HG02571 (cell line): ENCODE data around the gene EPHB1.
A peak's percentile ranks its signal among the peaks of the same experiment; 100 is the strongest.

Experiments
- ATAC-seq: cut with Tn5 transposase; IDR thresholded peaks from one replicate; pipeline ENCODE4 v1.9.1; 2021; ENCODE audit warnings: mild to moderate bottlenecking, moderate library complexity; ENCODE audit not compliant: unreplicated experiment

EPHB1 gene

DNA sequence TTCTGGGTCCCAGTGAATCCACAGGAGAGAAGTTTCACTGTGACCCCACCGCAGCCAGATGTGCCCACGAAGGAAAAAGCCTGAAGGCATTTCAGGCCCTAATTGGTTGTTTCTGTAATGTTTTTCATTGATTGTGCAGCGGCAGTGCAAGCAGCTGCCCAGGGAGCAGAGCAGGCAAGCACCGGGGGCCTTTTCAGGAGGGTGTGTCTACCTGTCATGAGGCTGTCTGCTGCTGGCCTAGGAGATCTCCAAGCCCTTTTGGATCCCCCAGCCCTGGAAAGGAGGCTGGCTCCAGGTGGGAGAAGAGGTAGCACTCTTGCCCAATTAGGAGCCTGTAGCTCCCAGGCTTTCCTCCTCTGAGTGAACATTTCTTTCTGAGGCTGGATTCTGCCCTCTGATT, 108.8 kb downstream of the EPHB1 start:
- ATAC-seq = peak; percentile 40

DNA sequence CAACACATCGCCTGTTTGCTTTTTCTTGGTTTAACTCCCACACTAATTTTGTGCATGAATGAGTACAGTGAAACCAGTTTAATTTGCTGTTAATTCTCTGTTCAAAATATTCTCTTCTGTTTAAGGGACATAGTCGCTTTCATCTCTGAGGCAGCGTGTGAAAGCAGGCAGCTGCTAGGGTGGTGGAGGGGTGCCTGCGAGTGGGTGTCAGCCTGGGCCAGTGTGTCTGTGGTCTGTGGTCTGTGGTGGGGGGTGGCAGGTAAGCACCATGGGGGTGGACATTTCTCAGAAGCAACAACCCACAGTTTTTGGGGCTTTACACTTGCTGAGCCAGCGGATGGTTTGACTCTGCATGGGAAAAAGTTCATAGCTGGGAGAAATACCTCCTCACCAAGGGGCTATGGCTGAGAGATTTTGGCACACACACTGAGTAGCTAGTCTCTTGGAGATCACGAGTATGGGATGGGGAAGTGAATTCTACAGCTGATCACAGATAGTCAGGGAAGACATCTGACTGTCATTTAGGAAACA, 109.2 kb downstream of the EPHB1 start:
- ATAC-seq = peak; percentile 91

DNA sequence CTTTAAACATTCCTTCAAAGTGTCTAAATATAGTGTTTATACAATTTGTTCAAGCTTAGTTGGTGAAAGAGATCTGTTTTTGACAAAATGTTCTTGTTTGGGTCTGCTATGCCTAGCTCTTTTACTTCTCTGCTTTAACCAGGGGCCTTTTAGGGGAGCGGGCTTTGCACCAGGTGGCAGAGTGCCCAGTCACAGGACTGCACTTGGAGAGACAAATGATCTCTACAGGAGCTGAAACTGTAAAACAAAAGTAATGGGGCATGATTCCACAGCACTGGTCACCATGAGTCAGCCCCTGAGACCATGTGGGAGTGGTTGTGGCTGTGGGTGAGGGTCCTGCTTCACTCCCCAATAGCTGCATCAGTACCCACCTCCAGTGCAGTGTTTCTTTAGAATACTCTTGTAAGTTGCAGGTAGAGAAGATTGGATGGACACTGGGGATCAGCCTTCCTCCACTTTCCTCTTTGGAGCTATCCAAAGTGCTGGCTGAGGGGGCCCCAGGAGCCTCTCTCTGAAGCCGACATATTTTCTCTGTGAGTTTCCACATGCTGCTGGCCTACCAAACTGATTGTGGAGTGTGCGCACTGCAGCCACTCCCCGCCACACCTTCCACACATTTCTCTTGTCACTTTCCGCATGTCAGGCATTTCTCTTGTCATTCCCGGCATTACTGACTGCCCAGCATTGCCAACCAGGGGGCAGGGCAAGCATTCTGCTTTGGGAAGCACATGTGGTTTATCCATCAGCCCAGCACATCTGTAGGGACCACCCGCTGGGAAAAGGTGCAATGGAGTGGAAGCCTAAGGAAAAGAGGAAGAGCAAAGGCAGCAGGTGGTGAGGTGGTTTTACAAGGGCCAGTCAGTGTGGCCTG, 110.0 kb downstream of the EPHB1 start:
- ATAC-seq = no peak

DNA sequence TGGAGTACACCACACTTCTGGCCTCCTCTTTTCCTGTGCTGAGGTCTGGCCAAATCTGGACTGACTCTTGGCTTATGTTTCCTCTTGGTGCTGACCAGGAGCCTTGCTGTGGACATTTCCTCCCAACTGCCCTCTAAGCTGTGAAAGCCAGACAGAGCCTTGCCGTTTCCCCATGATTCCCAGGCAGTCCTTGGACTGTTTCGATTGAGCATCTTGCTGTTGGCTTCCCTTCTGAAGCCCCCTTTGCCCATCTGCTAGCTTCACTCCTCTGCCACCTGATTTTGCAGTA, 110.5 kb downstream of the EPHB1 start:
- ATAC-seq = no peak

DNA sequence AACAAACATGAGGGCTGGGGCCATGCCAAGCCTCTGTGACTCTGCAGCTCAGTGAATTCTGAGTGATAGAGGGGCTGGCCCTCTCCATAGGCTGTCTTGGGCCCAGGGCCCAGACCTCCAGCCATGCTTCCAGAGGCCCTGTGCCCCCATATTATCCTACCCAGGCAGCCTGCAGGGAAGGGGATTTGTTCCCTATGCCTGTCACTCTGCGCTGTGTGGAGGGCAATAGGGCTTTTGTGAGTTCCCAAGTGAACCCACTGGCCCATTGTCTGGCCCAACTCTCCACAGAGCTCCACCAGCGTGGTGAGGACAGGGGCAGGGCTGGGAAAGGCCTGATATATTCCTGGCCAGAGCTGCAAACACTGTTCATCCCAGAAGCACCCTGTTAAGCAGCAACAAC, 113.2 kb downstream of the EPHB1 start:
- ATAC-seq = no peak

DNA sequence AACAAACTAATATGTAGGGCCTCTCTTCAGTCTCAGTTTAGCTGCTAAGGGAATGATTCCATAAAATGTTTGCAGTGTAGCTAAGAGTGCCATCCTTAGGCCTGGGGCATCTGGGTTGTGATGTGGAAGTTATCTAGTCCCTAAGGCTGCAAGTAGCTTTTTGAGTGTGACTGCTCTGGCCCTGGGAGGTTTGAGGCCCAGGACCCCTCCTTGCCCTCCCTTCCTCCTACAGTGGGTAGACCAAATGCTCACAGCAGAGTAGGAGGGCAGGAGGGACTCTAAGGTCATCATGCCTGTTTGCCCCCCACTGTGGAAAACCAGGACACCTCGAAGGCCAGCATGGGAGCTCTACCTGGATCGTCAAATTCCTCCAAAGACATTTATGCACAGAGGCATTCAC, 115.0 kb downstream of the EPHB1 start:
- no peak for ATAC-seq

DNA sequence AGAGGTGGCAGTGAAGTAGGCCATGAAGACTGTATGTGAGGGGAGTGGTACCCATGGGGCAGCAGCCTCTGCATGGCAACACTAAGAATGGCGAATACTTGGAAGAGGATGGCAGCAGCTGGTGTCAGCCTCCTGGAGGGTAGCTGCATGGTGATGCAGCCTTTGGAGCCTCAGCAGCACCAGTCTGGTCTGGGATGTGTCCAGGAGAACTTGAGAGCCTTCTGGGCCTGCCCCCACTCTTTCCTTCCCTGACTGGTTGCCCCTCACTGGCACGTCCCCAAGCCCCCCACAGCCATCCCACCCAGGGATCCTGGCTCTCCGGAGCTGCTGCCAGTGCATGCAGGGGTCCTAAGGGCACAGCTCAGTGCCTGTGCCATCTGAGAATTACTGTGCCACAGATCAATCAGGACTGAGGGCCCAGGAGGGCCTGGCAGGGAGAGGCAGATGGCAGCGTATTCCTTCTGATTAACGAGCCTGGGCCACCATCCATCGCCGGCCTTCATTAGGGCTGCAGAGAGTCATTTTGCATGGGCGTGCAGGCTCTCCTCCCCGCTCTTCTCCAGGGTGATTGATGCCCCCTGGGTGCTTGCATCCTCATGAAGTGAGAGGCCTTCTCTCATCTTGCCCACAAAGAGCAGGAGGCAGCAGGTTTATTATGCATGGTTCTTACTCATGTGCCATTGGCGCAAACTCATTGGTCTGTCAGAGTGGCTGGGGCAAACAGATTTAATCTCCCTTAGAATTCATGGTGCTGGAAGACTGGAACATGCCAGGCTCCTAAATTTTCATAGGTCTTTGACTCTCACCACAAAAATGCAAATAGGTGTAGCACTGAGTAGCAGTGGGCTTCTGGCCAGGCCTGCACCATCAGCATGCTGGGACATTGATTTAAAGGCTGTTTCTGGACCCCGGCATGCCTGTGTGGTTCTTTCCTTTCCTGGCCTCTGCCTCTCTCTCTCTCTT, 116.8 kb downstream of the EPHB1 start:
- no peak for ATAC-seq

DNA sequence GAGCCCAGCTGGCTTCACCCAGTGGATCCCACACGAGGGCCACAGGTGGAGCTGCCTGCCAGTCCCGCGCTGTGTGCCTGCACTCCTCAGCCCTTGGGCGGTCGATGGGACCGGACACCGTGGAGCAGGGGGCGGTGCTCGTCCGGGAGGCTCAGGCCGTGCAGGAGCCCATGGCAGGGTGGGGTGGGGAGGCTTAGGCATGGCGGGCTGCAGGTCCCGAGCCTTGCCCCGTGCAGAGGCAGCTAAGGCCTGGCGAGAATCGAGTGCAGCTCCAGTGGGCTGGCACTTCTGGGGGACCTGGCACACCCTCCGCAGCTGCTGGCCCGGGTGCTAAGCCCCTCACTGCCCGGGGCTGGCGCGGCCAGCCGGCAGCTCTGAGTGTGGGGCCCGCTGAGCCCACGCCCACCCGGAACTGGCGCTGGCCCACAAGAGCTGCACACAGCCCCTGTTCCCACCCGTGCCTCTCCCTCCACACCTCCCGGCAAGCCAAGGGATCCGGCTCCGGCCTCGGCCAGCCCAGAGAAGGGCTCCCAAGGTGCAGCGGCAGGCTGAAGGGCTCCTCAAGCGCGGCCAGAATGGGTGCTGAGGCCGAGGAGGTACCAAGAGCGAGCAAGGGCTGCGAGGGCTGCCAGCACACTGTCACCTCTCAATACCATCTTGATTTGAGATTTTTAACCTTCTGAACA, 121.4 kb downstream of the EPHB1 start:
- no peak for ATAC-seq

DNA sequence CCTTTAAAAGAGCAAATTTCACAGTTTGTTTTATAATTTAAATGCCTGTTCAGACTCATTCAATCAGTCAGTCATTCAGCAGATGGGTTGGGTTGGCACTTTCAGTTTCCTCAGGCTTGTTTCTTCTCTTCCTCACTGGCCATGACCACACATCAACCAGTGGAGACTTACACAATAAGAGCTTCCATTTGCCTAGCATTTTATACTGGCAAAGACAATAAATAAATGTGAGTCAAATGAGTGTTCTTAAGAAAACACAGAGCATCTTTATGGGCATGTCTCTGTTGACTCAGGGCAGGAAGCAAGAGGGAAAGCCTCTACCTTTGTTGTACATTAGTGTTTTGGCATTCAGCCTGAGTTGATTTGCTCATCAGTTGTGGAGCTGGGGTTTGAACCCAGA, 122.6 kb downstream of the EPHB1 start:
- ATAC-seq = no peak

DNA sequence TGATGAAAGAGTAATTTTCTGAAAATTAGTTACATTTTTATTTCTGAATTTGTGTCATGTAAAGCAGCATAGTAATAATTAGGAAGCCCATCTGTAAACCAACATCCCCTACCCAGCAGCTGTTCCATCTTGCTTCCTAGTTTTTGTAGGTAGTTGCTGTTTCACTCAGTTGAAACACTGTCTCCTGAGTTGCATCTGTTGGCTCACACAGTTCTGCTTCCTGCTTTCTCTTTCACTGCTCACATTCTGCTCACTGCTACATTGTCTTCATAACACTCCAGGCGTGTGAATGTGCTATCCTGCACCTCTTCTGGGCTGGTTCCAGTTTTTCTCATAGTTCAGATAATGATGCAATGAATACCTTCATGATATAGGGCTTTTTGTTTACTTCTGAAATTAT, 123.4 kb downstream of the EPHB1 start:
- peak; percentile 91 for ATAC-seq

DNA sequence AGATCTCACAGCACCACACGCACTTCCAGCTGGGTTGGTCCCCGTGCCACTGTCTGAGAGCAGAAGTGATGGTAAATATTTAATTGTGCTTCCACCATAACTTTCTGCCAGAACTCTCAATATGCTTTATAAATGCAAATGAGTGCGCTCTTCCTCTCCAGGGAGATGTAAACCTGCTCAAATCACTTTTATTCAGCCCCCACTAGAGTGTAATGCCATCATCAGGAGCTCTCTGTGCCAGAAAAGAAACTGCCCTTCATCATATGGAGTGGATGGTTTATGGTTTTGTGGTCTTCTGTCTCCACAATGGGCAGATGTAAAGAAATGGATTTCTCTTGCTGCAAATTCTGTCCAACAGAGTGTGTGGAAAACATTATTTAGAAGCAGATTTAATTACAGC, 127.0 kb downstream of the EPHB1 start:
- ATAC-seq = no peak

DNA sequence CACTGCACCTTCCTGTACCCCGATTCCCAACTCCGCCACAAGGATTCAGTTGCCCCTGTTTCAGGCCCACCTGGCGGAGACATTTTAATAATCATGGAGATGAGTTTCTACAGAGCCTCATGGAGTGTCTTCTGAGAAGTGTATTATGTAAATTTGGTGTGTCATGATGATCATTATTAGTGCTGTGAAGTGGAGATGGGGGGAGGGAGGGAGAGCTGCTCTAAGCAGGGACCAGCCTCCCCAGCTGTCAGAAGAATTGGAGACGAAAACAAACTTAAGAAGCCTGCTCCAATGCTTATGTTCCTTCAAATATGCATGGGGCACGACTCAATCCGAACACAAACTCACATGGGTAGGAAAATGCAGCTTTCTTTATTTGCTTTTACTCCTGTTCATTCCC, 127.8 kb downstream of the EPHB1 start:
- ATAC-seq = no peak

DNA sequence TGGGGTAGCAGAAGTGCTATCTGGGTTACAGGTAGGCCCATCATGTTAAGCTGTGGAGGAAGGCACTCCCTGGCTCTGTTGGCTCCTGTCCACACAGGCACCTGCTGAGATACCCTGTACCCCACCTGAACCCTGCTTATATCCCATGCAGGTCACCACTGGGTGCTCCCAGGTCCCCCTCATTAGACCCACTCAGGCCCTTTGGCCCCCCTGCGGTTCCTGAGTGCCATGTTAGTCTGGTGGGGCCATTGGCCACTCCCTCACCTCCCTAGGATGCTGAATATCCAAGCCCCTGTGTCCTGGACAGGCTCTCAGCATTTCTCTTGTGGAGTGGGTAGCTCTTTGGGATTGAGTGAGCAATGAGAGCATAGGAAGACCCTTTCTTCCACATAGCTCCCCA, 128.2 kb downstream of the EPHB1 start:
- no peak for ATAC-seq

DNA sequence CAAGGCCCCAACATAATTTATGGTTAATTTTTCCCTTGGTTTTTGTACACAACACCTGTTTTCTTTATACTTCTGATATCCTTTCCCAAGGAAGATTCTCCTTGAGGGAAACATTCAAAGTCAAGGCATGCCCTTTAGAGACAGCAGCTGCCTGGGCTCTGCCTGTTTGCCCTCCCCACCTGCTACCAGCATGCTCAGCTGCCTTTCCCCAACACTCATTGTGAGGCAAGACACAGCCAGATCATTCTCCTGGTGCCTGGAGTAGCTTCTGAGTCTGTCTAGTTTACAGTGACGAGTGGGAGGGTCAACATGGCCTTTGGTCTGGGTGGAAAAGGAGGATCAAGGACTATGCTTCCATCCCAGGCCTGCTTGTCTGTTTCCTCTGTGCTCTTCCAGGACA, 132.5 kb downstream of the EPHB1 start:
- no peak for ATAC-seq

DNA sequence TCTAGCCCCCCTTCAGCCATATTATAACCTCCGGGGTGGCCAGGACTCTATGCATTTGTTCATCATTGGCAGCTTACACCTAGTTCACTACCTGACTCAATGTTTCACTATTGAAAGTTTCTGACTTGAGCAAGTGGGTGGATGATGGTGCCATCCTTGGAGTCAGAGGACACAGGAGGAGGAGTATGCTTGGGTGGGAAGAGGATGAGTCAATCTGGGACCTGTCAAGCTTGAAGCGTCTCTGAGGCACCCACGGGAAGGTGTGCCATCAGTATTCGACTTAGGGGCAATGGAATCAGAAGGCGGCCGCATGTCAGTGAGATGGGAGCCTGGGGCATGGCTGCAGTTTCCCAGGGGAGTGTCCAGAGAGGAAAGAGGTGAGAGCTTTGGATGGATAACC, 133.3 kb downstream of the EPHB1 start:
- no peak for ATAC-seq

DNA sequence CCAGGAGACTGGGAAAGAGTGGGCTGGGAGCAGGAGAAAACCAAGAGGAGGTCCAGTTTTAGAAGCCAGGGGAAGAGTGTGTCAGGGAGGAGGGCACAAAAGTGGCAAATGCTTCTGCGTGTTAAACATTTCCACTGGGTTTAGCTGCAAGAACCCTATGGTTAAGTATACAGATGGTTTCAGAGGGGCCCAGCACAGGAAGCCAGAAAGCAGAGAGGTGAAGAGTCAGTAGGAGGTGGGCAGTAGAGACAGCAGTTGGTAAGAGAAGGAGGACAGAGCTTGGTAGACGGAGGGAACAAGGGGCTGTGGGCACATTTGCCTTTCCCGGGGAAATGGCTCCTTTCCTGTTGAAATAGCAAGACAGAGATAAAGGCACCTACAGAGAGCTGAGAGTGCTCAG, 133.8 kb downstream of the EPHB1 start:
- ATAC-seq = no peak

DNA sequence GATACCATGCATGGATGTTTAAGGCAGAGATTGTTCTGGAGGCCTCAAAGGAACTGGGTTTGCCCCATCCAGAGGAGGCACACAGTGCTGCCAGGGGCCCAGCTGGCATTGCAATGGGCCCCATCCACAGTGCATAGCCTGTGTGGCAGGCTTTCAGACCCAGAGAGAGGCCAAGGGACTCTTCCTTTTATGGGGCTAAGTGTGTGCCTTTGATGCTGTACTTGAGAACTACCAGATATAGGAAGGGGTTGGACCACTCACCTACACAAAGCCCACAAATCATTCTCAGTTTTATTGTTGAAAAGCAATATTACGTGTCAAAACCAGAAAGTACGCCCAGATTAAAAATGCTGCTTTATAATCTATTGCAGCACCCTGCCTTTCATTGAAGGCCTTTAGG, 134.9 kb downstream of the EPHB1 start:
- ATAC-seq = no peak

DNA sequence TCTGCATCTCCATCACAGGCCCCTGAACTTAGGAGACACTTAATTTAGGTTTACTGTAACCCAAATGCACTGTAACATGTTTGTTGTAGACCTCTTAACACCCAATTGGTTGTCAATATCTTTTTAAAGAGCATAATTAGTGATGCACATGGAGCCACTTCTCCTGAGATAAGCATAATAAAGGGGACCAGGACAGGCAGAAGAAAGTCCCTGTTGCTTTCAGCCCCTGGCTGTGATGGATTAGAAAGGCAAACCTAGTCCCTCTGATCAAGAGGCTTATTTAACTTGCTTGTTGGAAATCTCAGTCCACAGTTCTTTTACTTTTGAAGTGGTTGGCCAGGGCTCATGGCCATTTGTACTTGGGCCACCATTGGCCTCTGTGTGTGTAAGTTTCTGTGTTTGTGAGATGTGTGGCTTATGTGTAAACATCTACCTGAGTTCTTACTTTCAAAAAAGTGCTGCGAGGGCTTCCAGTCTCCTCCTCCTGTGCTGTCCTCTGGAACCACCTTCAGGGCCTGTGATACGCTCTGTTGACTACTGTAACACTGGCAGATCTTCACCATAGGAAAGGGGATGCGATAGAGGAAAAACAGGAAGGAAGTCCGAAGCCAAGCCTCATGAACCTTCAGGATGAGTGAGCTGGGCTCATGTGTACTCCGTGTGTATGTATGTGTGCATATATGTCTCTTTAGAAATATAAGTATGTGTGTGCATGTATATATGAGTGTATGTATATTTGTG, 136.2 kb downstream of the EPHB1 start:
- ATAC-seq = no peak

DNA sequence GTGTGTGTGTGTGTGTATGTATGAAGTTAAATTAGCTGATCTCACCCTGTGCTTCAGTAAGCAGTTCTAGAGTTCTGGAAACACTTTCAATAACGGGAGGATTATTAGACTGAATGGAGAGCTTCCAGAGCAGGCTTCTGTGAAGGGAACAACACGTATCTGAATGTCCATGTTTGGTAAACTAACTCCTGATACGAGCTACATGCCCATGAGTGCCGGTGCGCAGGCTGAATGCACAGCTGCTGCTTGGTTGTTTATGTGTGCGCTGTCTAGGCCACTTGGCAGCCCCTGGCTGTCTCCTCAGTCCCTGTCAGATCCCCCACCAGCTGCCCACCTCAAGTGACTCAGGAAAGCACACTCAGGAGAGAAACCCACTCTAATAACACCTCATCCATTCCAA, 137.0 kb downstream of the EPHB1 start:
- no peak for ATAC-seq

DNA sequence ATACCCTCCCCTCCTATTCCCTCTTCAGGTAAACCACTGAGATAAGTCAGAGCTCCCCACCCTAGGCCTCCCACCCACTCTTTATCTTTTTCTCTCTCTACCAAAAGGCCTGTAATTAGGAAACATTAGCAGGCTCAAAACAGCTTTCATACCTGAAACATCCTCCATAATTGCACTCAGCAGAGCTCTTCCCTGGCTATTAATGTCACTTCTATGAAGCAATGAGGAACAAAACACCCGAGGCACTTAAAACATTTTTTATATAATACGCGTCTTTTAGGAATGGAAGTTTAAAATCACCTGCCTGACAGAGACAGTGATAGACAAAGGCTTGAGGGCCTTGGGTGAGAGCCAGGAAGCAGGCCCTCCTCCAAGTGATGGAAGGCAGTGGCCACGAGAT, 138.9 kb downstream of the EPHB1 start:
- ATAC-seq = no peak

DNA sequence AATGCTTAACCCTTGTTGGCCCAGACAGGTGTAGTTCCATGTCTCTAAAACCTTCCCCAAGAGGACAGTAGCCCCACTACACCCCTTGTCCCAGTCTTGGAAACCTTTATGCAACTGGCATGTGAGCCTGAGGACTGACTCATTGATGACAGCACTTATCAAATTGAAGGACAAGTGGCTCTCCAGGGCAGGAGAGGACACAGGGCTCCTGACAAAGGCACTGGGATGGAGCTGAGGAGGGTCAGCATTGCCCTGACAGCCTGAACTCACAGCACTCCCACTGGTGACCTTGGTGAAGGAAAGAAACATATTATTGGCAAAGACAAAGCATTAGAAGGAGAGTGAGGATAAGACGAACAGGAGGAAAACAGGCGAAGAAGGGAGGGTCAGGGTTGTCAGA, 139.9 kb downstream of the EPHB1 start:
- ATAC-seq = no peak
